RCC 7860 (cell line): ENCODE measurements around the gene HSPB2.
"Not testable (repeated sequence)": the region's sequence is repeated elsewhere in the genome, so short reads cannot be mapped to it uniquely, and the experiment has no call there.

Experiments
- DNase-seq: peaks from one replicate; pipeline ENCODE4 v3.0.0-alpha.2; 2015; ENCODE audit warnings: low spot score
- FAIRE-seq: peaks from 2 replicates; lab custom pipeline; 2012; peaks lifted over from hg19 to GRCh38; lab: Jason Lieb, UNC

The HSPB2 gene, protein sequence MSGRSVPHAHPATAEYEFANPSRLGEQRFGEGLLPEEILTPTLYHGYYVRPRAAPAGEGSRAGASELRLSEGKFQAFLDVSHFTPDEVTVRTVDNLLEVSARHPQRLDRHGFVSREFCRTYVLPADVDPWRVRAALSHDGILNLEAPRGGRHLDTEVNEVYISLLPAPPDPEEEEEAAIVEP

DNA sequence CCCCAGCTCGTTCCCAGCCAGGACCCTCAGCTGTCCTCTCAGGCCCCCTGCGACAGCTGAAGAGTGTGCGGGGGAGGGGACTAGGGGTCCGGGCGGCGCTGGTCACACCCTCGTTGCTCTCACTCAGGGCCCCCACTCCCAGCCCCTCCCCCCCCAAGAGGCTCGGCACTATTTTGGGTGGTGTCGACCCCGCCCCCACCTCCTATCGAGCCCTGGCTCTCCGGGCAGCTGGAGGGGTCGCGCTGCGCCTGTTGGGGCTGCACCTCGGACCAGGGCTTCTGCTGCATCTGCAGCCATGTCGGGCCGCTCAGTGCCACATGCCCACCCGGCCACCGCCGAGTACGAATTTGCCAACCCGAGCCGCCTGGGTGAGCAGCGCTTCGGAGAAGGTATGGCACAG, at the start of gene HSPB2:
TSS of gene HSPB2 (plus strand) at position 200 of the 400 bp plus-strand sequence. CDS start at position 296, 96 bp downstream.
- FAIRE-seq (no peak), DNase-seq (no peak)

DNA sequence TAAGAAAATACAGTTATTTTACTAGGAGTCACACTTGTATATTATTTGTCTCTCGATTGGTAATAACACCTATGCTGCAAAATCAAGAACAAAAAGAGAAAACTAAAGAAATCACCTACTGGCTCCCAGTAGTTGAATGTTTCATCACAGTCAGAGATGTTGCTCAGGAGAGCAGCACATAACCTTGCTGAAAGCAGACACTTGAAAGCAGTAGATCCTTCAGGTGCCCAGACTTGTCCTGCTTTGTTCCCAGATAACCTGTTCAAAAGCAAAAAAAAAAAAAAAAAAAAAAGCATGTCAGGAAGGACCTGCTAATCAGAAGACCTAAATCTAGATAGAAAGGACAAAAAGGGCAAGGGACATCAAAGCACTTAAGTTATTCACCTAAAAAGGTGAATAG, 42.4 kb upstream of the HSPB2 start:
- DNase-seq (no peak), FAIRE-seq (no peak)

DNA sequence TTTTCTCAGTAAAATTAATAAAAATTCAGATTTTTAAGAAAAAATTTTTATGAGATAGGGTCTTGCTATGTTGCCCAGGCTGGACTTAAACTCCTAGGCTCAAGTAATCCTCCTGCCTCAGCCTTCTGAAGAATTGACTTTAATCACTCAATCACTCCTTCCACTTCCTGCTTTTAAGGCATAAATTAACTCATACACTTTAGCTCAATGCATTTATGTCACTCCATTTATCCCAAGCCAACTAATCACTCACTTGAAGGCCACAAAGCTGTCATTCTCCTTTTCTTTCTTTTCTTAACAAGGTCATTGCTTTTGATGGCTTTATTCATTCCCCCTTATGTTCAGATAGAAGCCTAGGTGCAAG, 42.0 kb upstream of the HSPB2 start:
- FAIRE-seq (no peak), DNase-seq (no peak)

DNA sequence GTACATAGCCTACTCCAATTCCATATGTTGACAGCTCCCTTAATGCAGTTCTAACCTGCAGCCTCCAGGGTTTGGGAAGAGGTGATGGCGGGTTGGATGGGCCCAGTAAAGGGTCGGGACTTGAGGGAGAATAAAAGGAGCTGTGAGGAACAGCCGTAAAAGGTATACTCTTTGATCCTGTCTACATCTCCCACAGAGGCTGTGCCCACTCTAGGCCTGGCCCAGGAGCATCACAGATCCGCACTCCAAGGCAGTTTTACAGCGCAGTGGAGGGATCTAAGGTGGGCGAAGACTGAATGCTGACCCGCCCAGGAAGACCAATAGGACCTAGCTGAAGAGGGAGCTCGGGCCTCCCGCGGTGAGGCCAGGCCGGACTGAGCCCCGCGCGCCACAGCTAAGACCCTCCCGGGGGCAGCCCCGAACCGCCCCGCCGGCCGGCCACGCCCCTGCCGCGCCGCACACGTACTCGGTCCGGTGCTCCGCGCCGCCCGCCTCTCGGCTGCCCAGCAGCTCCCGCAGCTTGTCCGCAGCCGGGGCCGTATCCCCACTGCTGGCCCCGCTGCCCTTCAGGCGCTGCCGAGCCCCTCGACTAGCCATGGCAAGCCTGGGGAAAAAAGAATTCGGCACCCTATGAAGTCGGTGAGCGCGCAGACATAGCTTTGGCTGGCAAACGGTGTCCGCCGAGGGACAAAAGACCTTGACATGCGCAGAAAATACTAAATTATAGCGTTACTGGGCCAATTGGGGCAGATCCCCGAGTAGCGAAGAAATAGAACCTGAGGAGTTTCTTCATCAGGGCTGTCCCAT, 41.4 kb upstream of the HSPB2 start, which contains the start of gene ALG9:
TSS of gene ALG9 (minus strand) at position 696 of the 807 bp plus-strand sequence. CDS start at position 597, 99 bp downstream.
- DNase-seq = peak; percentile 45
- no peak for FAIRE-seq

DNA sequence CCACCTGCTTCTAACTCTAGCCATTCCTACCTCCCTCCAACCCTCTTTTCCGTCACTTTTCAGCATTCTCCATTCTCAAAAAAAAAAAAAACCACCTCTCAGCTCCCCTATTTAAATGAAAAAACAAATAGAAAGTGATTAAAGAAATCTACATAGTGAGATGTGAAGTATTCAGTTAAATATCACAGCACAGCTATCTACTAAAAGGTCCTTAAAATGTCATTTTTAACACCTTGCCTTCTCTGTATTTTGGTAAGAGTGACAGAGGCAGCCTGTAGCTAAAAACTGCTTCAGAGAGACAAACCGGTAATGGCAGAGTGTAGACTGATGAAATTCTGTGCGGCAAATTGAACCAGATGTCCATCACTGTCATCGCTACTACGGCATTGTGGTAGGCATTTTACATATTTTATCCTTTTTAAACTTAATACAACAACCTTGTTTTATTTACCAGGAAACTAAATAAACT, 40.8 kb upstream of the HSPB2 start:
- DNase-seq (no peak), FAIRE-seq (no peak)

DNA sequence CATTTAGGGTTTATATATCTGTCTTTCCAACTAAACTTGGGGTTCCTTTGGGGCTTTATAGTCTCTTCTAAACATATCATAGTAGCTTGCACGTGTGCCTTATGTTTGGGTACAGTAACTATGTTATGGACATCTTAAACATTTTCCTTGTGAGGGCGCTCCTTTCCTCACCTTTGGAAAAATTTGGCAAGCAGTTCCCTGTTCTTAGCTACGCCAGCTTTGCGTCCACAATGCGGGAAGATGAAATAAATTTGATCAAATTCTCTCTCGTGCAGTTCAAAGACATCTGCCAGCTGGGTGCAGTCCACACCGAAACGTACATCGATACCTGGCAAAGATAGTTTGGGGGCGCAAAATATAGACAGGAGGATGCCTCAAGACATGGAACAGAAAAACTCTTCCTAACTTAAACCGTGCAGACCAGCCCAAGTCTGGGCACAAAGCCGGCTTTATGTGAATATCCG, 34.1 kb upstream of the HSPB2 start:
- FAIRE-seq = no peak

DNA sequence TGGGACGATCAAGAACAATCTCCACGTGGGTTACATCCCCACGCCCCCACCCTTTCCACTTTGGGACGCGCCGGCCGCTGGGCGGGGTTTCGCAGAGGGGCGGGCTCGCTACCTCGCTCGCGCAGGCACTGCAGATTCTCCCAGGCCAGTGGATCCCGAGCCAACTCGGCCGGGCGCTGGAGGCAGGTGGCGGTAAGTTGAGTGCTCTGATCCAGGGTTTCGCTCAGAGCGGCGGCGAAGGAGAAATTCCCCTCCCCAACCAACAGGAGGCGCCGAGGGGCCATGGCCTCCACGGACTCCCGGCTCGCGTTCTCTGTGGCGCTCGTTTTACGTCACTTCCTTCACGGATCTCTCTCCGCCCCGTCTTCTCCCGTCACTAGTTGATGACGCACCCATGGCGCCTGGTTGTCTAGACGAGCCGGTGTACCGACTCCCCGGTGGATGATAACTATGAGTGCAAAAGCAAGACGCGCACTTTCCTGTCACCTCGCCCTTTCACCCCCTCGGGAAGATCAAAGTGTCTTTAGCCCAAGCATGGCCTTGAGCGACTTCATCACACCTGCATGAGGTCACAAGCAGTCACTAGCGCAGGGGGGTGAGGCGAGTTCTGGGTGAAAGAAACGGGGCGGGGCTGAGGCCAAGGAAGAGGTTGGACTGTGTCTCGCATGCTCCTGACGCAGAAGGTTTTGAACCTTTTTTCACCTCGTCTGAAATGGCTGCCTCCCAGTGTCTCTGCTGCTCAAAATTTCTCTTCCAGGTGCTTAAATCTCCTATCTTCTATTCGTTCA, 33.5 kb upstream of the HSPB2 start, which contains the start of the genes CFAP68 and FDXACB1:
TSS of gene CFAP68 (plus strand) at position 693 of the 788 bp plus-strand sequence. CDS start at position 713, 20 bp downstream.
TSS of gene FDXACB1 (minus strand) at position 317 of the 788 bp plus-strand sequence. CDS start at position 284, 33 bp downstream.
- FAIRE-seq (peak; percentile 54), DNase-seq (peak; percentile 93)

More for the DNA sequence above, 34.1 kb upstream of the HSPB2 start:
- no peak for DNase-seq

DNA sequence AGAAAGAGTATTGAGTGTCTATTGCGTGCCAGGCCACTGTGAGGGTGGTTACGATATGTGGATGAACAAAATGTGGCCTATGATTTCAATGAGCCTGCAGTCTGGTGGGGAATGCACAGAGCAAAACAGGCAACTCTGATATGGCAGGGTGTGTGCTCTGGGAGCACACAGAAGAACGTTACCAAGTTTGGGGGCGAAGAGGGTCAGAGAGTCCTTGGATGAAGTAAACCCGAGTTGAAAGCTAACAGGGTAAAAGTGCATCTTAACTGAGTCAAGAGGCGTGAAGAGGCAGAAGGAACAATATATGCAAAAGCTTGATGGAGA, 32.9 kb upstream of the HSPB2 start:
- FAIRE-seq = no peak

DNA sequence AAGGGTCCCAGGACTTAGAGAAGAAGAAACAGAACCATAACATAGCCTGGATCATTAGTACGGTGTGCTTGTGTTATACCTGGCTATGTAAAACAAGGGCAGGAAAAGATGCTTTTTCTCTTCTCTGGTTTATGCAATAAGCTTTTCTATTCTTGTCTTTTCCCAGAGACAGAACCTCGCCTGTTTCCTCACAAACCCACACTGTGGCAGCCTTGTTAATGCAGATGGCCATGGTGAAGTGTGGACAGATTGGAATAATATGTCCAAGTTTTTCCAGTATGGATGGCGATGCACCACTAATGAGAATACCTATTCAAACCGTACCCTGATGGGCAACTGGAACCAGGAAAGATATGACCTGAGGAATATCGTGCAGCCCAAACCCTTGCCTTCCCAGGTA, 30.3 kb upstream of the HSPB2 start:
- no peak for FAIRE-seq
- no peak for DNase-seq

More for the DNA sequence above, 32.9 kb upstream of the HSPB2 start:
- DNase-seq = no peak

DNA sequence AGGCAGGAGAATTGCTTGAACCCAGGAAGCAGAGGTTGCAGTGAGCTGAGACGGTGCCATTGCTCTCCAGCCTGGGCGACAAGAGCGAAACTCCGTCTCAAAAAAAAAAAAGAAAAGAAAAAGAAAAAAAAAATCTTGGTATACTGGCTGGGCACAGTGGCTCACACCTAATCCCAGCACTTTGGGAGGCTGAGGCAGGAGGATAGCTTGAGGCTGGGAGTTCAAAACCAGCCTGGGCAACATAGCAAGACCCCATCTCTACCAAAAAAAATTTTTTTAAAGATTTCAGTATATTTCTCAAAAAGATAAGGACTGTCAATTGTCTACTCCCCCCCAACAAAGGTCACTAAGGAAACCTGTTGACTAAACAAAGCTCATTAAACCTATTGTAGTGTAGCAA, 27.5 kb upstream of the HSPB2 start:
- FAIRE-seq, DNase-seq: not testable (repeated sequence)

DNA sequence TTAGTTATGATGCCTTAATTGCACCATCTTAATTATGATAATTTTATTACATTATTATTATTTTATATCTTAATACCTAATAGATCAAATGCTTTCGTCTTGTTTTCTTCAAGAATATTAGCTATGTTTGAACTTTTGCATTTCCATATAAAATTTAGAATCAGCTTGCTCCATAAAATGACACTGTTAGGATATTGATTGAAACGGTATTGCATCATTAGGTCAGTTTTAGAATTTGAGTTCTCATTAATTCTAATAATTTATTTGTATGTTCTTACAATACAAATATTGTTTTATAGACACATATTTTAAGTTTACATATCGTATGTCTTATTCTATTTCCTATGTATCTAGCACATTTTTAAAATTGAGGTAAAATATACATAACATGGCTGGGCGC, 26.5 kb upstream of the HSPB2 start:
- DNase-seq = no peak
- no peak for FAIRE-seq

DNA sequence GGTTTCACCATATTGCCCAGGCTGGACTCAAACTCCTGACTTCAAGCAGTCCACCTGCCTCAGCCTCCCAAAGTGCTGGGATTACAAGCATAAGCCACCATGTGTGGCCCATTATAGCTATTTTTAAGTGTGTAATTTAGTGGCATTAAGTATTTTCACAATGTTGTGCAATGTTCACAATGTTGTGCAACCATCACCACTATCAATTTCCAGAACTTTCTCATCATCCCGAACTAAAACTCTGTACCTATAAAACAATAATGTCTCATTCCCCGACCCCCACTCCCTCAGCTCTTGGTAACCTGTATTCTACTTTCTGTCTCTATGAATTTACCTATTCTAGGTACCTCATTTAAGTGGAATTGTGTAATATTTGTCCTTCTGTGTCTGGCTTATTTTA, 25.7 kb upstream of the HSPB2 start:
- FAIRE-seq (no peak), DNase-seq (no peak)

DNA sequence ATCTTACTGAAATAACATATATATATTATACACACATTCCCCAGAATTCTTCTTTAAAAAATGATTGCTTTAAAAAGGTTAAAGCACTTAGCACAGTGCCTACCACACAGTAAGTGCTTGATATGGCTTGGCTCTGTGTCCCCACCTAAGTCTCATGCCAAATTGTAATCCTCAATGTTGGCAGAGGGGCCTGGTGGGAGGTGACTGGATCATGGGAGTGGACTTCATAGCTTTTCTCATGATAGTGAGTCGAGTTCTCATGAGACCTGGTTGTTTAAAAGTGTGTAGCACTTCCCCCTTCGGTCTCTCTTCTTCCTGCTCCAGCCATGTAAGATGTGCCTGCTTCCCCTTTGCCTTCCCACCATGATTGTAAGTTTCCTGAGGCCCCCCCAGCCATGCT, 7.1 kb upstream of the HSPB2 start:
- FAIRE-seq (no peak), DNase-seq (no peak)

DNA sequence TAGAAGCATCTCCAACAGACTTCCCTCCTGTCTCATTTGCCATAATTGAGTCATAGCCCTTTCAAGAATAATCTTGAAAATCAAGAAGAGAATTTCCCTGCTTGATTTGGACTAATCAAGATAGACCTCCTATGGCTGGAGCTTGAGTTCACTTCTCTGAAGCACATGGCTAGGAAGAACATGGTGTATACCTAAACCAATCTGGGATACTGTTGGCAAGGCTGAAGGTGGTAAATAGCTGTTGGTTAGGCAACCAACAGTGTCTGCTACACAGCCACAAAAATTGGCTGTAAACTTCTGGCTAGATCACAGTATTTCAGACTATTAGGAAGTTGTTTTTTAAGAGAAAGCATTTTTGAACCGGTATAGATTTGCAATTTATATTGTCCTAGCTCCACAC, 5.9 kb upstream of the HSPB2 start:
- FAIRE-seq = no peak
- DNase-seq = no peak

DNA sequence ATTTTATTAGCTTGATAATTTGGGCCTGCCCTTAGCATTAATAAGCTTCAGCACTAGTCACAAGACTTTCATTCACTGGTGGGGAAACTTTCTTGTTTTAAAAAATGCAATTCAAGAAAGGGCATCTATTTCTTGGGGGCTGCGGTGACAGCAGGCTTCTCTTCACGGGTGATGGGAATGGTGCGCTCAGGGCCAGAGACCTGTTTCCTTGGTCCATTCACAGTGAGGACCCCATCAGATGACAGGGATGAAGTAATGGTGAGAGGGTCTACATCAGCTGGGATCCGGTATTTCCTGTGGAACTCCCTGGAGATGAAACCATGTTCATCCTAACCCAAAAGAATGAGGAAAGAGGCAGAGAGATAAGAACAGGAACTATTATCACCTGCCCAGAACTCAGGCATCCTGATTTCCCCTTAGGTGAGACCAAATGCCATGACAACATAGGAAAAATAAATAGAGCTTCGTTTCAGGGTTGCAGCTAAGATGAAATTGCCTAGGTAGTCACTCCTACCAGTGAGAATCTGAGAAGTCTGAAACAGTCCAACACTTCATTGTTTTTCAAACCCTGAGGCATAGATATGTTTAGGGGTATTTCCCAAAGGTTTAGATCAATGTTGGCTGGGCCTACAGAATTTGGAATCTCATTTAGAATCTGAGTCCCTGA, 3.8 kb upstream of the HSPB2 start:
- FAIRE-seq = no peak

DNA sequence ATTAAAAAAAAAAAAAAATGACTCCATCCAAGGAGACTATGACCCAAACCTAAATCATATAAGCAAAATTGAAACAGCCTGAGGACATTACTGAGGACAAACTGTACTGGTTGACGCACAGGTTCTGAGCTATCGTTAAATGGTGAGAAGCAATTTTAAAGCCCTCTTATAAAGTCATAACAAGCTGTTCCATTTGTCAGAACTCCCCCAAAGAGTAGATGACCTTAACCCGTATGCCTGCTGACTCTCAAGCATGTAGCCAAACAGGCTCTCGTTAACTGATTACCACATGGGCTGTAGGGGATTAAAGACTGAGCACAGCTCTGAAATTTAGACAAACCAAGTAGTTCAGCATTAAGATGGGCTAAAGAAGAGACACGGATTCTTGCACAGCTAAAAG, 3.2 kb upstream of the HSPB2 start:
- DNase-seq (no peak), FAIRE-seq (no peak)

More for the DNA sequence above, 3.8 kb upstream of the HSPB2 start:
- no peak for DNase-seq

DNA sequence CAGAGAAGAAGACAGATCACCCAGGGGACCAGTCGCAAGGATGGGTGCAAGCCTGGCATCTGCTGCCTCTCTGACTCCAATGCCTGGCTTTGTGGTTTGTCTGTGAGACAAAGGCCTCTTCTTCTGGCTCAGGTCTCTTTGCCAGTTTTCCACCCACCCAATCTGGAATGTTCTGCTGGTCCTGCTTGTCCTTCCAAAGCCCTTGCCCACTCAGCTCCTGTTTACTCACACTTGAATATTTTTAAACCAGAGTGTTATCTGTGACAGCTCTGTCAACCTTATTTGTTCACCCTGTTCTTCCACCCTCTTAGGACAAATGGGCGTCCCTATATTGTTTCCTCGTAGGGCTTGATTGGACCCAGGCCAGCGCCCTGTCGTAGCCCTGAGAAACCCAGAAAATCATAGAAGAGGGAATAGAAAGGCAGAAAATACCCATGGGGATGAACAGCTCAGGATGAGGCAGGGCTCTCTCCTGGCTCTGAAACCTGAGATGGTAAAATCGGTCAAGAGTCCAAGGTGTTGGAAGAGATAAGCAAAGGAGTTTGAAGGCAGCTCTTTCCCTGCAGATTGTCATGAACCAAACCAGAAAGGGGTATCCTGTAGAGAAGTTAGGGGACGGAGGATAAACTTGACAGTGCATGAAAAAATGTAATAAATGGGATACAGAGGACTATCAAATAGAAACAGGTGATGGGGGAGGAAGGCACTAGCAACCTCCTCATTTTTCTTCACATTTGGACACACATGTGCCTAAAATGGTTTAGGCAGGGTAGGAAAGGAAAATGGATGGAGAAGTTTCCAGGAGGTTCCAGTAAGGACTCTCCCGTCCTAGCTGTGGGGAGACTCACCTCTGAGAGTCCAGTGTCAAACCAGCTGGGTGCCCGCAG, 1.6 kb upstream of the HSPB2 start:
- DNase-seq (no peak), FAIRE-seq (no peak)

DNA sequence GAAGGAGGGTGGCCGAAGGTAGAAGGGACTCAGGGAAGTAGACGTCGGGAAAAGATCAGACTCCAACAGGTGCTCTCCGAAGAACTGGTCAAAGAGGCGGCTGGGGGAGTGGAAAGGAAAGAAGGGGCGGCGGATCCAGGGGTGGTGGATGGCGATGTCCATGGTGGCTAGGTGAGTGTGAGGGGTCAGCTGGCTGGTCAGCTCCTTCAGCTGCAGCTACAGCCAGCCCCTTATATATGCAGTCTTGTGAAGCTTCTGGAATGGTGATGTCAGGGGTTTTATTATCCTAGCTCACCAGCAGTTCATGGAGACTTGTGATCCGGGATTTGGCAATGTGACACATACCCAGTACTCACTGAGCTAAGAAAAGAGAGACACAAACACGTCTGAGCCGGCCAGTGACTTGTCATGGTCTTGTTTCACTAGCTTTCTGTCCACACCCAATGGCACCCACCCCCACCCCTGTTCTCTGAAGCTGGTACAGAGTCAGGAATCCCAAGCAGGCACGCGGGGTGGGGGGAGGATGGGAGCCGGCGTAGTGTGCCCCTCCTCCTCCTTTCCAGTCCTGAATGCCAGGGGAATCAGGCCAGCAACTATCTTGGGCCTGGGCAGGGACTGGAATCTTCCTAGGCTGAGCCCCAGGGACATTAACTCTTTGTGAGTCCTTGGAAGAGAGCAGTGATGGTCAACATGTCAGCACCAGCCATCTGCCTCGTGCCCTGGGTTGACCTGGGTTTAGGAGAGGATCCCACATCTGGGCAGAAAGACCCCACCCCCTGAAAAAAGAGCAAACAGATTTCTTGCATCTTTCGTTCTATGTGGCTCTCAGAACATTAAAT, 752 bp upstream of the HSPB2 start, which contains the start of gene CRYAB:
TSS of gene CRYAB (minus strand) at position 208 of the 839 bp plus-strand sequence. CDS start at position 162, 46 bp downstream.
- peak; percentile 47 for DNase-seq
- no peak for FAIRE-seq
